Epithelial cell of proximal tubule (primary cell): ENCODE data around the gene TAS2R30. TPM values are rescaled to one million over a fixed set of nuclear protein-coding genes. Genes with fewer than 3 reads are reported as not detected.
"Not testable (repeated sequence)": the region's sequence is repeated elsewhere in the genome, so short reads cannot be mapped to it uniquely, and the experiment has no call there.

Experiments
- DNase-seq: peaks from one replicate; pipeline ENCODE4 v3.0.0-alpha.2; 2011; ENCODE audit warnings: low read depth
- H3K4me3 ChIP-seq: 2 replicates; pipeline ENCODE4 v1.5.1; 2011; ENCODE audit warnings: low read depth, mild to moderate bottlenecking, low read length
- CTCF ChIP-seq: conservative IDR thresholded peaks from 2 replicates; pipeline ENCODE4 v1.5.1; 2012; ENCODE audit warnings: low read depth, mild to moderate bottlenecking, low read length
- total RNA-seq: library from RNA; depleted of rRNA; stranded (reverse); fragments of >200 nt; gene quantifications from 2 replicates; pipeline ENCODE4 v1.2.3, GENCODE V29; 2015

Gene TAS2R30
- total RNA-seq, 1 donor from 2014 or later: 0.12 TPM

DNA sequence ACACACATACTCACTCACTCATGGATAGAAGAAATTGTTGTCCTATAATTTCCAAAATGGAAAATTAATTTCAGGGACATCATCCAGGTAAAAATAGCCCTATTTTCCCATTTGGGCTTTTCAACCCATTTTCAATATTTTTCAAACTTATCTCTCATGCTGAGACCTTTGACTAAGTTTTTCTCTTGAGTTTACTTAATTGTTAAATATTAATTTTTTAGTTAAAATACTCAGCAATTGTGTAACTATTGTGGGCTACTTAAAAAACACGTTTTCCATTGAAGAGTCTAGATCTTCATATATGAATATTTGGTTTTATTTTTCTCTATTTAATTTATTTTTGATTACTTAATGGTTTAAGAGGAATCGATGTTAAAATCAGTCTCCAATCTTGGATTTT is 28.2 kb downstream of the TAS2R30 start:
- no peak for DNase-seq
- no peak overlapping the region for H3K4me3 ChIP-seq
- no peak for TF ChIP-seq CTCF

DNA sequence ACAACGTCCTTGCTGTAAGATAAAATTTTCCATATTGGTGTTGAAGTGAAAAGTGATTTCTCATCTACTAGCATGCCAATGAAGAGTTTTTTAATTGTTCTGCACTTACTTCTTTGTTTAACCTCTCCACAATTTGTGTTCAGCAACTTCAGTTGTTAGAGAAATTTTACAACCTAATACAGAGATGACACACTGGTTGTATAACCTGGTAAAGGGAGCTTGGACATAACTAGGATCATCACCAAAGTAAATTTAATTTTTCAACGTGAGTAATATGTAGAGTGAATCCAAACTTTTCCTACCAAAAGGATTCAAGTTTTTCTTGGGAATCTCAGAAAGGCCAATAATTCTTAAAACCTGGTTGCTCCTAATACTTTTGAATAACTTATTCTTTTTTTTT is 28.9 kb downstream of the TAS2R30 start:
- TF ChIP-seq CTCF: no peak
- no peak overlapping the region for H3K4me3 ChIP-seq
- DNase-seq: no peak

GRCh38 chr12:11094910-11095309 is 39.5 kb downstream of the TAS2R30 start:
- not testable (repeated sequence) for H3K4me3 ChIP-seq, DNase-seq

DNA sequence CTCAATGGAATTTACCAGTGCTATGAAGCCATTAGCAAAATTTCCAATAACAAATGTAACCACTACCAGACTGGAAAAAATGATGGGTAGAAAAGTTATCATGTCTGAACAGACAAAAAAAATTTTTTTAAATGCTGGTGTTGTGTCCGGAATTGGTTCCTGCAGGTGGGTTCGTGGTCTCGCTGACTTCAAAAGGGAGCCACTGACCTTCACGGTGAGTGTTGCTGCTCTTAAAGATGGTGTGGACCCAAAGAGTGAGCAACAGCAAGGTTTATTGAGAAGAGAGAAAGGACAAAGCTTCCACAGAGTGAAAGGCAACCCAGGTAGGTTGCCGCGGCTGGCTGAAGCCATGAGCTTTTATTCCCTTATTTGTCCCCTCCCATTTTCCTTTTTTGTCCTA is 42.3 kb downstream of the TAS2R30 start, which contains the start of gene TAS2R43:
TAS2R43 (minus strand) TSS at position 186 of the 400 bp plus-strand sequence; CDS start at position 102, 84 bp downstream.
- no peak for DNase-seq
- no peak within 1 kb of the TSS for H3K4me3 ChIP-seq
- TF ChIP-seq CTCF: no peak

DNA sequence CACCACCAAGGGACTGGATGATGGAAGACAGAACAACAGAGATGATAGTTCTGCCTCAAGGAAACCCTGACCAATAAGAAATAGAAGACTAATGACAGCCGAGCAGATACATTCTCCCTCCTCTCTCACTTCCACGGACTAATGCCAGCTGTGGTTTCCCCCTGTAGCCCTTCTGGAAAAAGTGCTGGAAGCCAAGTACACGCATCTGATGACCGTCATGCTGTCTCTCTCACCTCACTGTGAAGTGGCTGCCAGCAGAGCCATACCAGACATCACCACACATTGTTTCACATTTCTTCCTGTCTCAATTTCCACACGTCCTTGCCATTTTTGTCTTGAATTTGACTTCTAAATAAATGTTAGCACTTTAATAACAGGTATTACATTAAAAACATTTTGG is 45.2 kb downstream of the TAS2R30 start:
- DNase-seq: no peak
- TF ChIP-seq CTCF: no peak
- no peak overlapping the region for H3K4me3 ChIP-seq

DNA sequence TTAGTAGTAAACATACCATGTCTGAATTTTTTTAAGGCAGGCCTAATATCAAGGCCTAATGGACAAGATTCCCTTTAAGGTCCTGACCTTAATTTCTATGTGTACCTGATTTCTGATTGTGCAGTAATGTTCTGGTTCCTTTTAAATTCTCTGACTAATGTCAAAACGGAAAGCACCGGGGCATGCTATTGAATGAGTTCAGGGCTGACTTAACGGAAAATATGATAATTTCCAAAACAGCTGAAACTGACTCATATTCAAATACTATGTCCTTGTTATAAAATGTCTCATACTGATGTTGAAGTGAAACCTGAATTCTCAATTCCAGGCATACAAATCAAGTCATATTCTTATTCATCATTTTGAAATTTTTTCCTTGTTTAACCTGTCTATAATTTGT is 49.0 kb downstream of the TAS2R30 start:
- TF ChIP-seq CTCF: no peak
- no peak for DNase-seq
- no peak overlapping the region for H3K4me3 ChIP-seq

Other genes starting within 250 kb of the TAS2R30 start
- gene TAS2R13, start 225.1 kb downstream of the TAS2R30 start, total RNA-seq: 0.29 and 1.6 TPM in 2 replicates
- not detected in 2 replicates for gene PRH2, start 205.4 kb downstream of the TAS2R30 start, total RNA-seq
- gene TAS2R14, start 195.4 kb downstream of the TAS2R30 start, total RNA-seq: 0.06 and 0.72 TPM in 2 replicates
- gene TAS2R50, start 147.7 kb downstream of the TAS2R30 start, total RNA-seq: not detected in 2 replicates
- 0.36 and 0.58 TPM in 2 replicates for gene TAS2R20, start 136.3 kb downstream of the TAS2R30 start, total RNA-seq
- not detected in 2 replicates for gene TAS2R19, start 112.0 kb downstream of the TAS2R30 start, total RNA-seq
- gene TAS2R31, start 103.2 kb downstream of the TAS2R30 start, total RNA-seq: 0.65 TPM in 1 of 2 replicates, not detected in the other
- 0.17 TPM in 1 of 2 replicates, not detected in the other for gene TAS2R46, start 72.3 kb downstream of the TAS2R30 start, total RNA-seq
- gene TAS2R43, start 42.3 kb downstream of the TAS2R30 start, total RNA-seq: not detected in 2 replicates
- gene SMIM10L1, start 36.5 kb upstream of the TAS2R30 start, total RNA-seq: 7.8 and 9.3 TPM in 2 replicates
- not detected in 2 replicates for gene TAS2R42, start 52.3 kb upstream of the TAS2R30 start, total RNA-seq
- not detected in 2 replicates for gene PRB3, start 135.1 kb upstream of the TAS2R30 start, total RNA-seq
- not detected in 2 replicates for gene PRB4, start 175.8 kb upstream of the TAS2R30 start, total RNA-seq